ENCODE measurements around the gene JAG2. TPM values are rescaled to one million over a fixed set of nuclear protein-coding genes. Genes with fewer than 3 reads are reported as not detected.
A peak's percentile ranks its signal among the peaks of the same experiment; 100 is the strongest.

JAG2 gene
- total RNA-seq, result 26.1 TPM
- polyA plus RNA-seq (ENCODE audit: insufficient read depth, low read depth, low replicate concordance), result 6.3 TPM
- long read RNA-seq, donor 1, result 0 reads
- long read RNA-seq, donor 2, result 0 reads
- long read RNA-seq, donor 3, result 0 reads
- long read RNA-seq, donor 4, full-length matches to known transcripts, result 1 of 1 reads
- long read RNA-seq, donor 4, partial matches to known transcripts, result 0 of 1 reads
- long read RNA-seq, donor 4, other reads (novel, unspliced or antisense), result 0 of 1 reads
- long read RNA-seq, donor 5, result 0 reads
- long read RNA-seq, donor 6, result 0 reads
- long read RNA-seq, donor 7, full-length matches to known transcripts, result 10 of 49 reads
- long read RNA-seq, donor 7, partial matches to known transcripts, result 22 of 49 reads
- long read RNA-seq, donor 7, other reads (novel, unspliced or antisense), result 17 of 49 reads
- long read RNA-seq, donor 8, result 0 reads
- long read RNA-seq, donor 9, result 0 reads
- long read RNA-seq, donor 10, result 0 reads

DNA sequence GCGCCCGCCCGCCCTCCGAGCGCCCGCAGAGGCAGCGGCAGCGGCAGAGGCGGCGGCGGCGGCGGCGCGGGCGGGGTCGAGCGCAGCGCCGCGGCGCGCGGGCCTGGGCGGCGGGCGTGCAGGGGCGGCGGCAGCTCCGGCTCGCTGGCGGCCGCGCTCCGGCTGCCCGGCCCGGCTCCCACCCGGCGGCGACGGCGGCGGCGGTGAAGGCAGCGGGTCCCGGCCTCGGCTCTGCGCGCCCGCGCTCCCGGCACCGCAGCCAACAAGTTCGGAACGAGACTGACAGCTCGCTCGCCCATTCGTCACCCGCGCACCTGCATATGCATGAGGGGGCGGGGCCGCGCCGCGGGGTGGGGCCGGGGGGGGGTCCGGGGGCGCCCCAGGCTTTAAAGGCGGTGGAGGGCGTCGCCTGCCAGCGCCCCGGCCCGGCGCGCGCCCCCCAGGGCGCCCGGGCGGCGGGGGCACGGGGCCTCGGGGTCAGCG, at the start of gene JAG2:
Gene JAG2 (minus strand): TSS at position 281 of the 483 bp plus-strand sequence. CDS start 356 bp downstream, outside the sequence.
- Histone ChIP-seq H3K4me3 (ENCODE audit: low read length in 3 of 3) (no peak within 1 kb of the TSS), H3K9ac (ENCODE audit: low read length in 3 of 3) (no peak within 1 kb of the TSS), H3K9me3 (ENCODE audit: control insufficient read depth in 2 of 3, insufficient read depth in 1 of 3, low read length in 3 of 3) (no peaks in the 10 kb centered on the region), H3K27ac (ENCODE audit: low read depth in 2 of 2, low read length in 2 of 2) (no peak within 1 kb of the TSS), H3K4me1 (ENCODE audit: control insufficient read depth in 2 of 3, insufficient read depth in 2 of 3, low read depth in 1 of 3, low read length in 3 of 3) (peaks cover 0 to 17% (median 0%) of the 10 kb centered on the region in 3 donors), H3K27me3 (ENCODE audit: control insufficient read depth, insufficient read depth, low read length) (no peaks in the 10 kb centered on the region), H3K36me3 (ENCODE audit: control insufficient read depth in 2 of 3, insufficient read depth in 3 of 3, low read length in 3 of 3) (no peaks in the 10 kb centered on the region)
- intact Hi-C loops (cut with DNase I), result no loop called here
- FAIRE-seq (no peak), DNase-seq (peak in 2 of 5 donors; percentile 51 to 83)
- no peak for TF ChIP-seq CTCF (IDR thresholded peaks at IDR 0.05; ENCODE audit: borderline replicate concordance, extremely low read depth, insufficient read depth)

DNA sequence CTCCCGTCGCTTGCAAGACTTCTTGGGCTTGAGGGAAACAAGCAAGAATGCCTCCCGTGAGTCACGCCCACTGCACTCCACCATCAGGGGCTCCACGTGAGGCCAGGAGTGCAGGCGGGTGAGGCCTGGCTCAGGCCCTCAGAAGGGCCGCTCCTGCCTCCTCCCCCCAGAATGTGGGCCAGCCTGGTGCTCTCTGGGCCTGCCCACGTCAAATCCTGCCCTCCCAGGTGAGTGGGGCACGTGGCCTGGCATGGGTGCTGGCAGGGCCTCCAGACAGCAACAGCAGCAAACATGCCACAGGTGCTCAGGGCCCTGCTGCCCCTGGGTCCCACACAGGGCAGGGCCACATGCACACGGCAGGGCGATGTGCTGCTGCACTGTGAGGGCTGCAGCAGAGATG, 49.2 kb upstream of the JAG2 start:
- Histone ChIP-seq H3K9me3 (ENCODE audit: control insufficient read depth in 2 of 3, insufficient read depth in 1 of 3, low read length in 3 of 3) (peaks cover 0 to 4% (median 0%) of the 10 kb centered on the region in 3 donors), H3K4me3 (ENCODE audit: low read length in 3 of 3) (no peak overlapping the region), H3K27me3 (ENCODE audit: control insufficient read depth, insufficient read depth, low read length) (no peaks in the 10 kb centered on the region), H3K36me3 (ENCODE audit: control insufficient read depth in 2 of 3, insufficient read depth in 3 of 3, low read length in 3 of 3) (peaks cover 8 to 18% (median 8%) of the 10 kb centered on the region in 3 donors), H3K27ac (ENCODE audit: low read depth in 2 of 2, low read length in 2 of 2) (no peak overlapping the region), H3K9ac (ENCODE audit: low read length in 3 of 3) (no peak overlapping the region), H3K4me1 (ENCODE audit: control insufficient read depth in 2 of 3, insufficient read depth in 2 of 3, low read depth in 1 of 3, low read length in 3 of 3) (peaks cover 2 to 8% (median 8%) of the 10 kb centered on the region in 3 donors)
- FAIRE-seq (no peak), DNase-seq (no peak)
- intact Hi-C loops (cut with DNase I), result no loop called here
- no peak for TF ChIP-seq CTCF (IDR thresholded peaks at IDR 0.05; ENCODE audit: borderline replicate concordance, extremely low read depth, insufficient read depth)

DNA sequence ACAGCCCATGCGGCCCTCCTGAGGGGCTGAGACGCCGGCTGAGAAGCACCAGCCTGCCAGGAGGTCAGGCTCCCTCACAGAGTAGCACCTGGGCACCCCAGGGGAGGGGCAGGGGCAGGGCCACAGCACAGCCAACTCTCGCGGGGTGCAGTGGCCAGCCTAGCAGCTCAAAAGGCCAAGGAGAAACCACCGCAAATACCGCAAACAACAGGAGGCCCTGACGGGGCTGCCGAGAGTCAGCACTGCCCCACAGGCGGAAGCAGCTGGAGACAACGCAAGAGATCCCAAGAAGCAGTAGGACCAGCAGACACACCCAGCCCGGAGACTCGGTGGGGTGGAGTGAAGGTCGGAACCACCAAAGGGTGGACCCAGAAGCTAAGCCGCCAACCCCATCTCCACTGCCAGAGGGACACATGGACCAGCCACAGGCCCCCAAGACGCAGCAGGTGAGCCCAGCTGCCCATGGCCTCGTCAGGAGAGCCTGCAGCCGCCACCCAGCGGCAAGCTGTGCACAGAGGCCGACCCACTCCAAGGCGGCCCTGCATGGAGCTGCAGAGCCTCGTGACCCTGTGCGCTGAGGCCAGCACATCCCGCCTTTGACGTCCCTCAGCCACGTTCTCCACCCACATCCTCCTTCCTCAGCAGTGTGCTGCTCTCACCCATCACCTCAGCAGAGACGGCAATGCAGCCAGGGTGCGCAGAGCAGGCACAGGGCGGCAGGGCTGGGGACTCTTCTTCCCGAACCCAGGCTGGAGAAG, 48.1 kb upstream of the JAG2 start:
- Histone ChIP-seq H3K9me3 (ENCODE audit: control insufficient read depth in 2 of 3, insufficient read depth in 1 of 3, low read length in 3 of 3) (peaks cover 0 to 4% (median 0%) of the 10 kb centered on the region in 3 donors), H3K9ac (ENCODE audit: low read length in 3 of 3) (no peak overlapping the region), H3K27me3 (ENCODE audit: control insufficient read depth, insufficient read depth, low read length) (no peaks in the 10 kb centered on the region), H3K36me3 (ENCODE audit: control insufficient read depth in 2 of 3, insufficient read depth in 3 of 3, low read length in 3 of 3) (peaks cover 8 to 18% (median 8%) of the 10 kb centered on the region in 3 donors), H3K4me1 (ENCODE audit: control insufficient read depth in 2 of 3, insufficient read depth in 2 of 3, low read depth in 1 of 3, low read length in 3 of 3) (peaks cover 2 to 8% (median 8%) of the 10 kb centered on the region in 3 donors), H3K4me3 (ENCODE audit: low read length in 3 of 3) (no peak overlapping the region), H3K27ac (ENCODE audit: low read depth in 2 of 2, low read length in 2 of 2) (no peak overlapping the region)
- no peak for TF ChIP-seq CTCF (IDR thresholded peaks at IDR 0.05; ENCODE audit: borderline replicate concordance, extremely low read depth, insufficient read depth)
- intact Hi-C loops (cut with DNase I), result no loop called here
- DNase-seq, result no peak
- no peak for FAIRE-seq

Measured in kidney (tissue), 22 donors.